ENCODE measurements around the gene MKLN1.
"Not testable (repeated sequence)": the region's sequence is repeated elsewhere in the genome, so short reads cannot be mapped to it uniquely, and the experiment has no call there.

The MKLN1 gene

DNA sequence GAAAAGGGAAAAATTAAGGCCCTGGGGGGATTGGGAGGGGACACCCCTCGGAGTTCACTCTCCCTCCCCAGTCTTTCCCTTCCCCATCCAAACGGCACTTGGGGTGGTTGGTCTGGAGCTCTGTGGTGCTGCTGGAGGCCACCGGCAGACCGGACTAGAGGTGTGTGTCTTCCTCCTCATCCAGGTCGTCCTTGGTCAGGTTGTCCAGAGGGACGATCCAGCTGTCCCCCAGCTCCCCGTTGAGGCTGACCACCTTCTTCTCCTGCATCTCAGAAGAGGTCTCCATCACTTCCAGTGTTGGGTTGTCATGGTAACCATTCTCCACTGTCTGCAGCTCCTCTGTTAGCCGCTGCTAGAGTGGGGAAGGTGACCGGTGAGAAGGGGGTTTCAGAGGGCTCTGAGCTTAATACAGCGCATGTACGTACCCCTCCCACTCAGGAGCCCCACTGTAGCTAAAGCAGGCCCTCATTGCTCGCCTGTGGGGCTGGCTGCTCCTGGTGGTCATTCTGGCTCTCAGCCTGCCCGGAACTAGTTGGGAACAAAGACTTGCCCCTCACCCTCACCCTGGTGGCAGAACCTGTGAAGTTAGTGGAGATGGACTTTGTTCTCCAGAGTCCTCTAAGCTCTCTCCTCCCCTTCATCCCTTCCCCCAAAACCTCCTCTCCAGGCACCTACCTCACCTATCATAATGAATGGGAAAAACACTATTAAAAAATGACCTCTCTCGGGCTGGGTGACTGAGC is 176.7 kb downstream of the MKLN1 start:
- no peak for DNase-seq

DNA sequence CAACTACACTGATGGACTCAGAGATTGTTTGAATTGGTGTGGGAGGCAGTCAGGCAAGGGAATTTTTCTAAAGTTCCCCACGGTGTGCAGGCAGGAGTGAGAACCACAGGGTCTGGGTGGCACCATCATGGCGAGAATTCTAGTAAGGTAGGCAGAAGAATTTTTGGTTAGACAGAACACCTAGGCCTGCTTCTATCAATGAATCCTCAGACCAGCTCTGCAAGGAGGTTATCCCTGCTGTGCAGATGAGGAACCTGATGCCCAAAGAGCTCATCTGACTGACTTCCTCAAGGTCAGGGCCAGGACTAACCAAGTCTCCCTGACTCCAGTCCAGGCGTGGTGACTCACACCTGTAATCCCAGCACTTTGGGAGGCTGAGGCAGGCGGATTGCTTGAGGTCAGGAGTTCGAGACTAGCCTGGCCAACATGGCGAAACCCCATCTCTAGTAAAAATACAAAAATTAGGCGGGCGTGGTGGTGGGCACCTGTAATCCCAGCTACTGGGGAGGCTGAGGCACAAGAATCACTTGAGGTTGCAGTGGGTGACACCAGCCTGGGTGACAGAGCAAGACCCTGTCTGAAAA is 177.5 kb downstream of the MKLN1 start:
- not testable (repeated sequence) for DNase-seq

DNA sequence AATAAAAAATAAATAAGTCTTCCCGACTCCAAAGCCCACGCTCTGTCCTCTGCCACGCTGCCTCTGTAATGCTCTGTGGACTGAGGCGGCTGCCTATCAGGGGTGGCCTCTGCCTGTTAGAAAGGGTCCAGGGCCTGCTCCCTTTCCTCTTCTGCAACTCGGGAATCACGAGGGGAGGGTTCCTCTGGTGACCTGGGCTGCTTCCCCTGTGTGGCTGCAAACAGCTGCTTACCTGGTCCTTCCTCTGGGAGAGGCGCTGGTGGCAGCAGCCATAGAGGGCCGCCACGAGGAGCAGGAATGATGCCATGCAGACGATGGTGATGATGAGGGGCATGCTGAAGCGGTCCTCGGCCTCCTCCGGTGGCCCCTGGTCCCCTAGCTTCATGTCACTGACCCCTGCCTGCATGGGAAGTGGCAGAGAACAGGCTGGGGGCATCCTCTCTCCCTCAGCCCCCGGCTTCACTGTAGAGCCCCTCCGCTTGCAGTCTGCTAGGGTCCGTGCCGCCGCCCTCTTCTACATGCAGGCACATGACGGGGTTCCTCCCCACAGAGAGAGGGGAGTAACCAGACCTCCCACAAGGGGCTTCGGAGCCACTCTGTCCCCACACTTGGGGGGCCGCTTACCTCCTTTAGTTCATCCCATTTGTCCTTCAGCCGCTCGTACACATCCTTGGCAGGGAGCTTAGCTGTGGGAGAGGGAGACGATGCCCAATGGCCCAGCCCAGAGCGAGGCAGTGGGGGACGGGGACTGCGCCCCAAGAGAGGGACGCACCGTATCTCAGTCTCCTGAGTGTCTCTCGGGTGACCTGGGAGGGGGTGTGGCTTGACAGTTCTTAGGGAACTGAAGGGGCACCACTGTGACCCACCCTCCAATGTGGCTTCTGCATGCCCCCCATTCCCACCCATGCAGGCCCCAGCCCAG is 178.2 kb downstream of the MKLN1 start:
- no peak for DNase-seq

DNA sequence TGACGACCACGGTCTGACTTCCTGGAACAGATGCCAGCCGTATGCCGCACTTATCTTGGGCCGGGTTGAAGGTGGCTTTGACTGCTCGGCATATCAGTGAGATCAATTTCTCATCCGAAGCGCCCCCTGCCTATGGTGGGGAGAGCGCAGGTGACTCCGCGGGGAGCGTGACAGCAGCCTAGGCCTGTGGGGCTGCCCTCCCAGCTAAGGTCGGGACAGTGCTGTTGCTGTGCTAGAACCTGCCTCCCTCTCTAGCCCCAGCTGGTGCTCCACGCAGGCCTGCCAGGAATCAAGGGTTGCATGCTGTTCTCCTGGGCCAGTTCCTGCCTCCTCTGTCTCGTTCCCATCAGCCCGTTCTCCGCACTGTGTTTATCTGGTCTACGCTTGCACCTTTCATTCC is 178.9 kb downstream of the MKLN1 start:
- no peak for DNase-seq

DNA sequence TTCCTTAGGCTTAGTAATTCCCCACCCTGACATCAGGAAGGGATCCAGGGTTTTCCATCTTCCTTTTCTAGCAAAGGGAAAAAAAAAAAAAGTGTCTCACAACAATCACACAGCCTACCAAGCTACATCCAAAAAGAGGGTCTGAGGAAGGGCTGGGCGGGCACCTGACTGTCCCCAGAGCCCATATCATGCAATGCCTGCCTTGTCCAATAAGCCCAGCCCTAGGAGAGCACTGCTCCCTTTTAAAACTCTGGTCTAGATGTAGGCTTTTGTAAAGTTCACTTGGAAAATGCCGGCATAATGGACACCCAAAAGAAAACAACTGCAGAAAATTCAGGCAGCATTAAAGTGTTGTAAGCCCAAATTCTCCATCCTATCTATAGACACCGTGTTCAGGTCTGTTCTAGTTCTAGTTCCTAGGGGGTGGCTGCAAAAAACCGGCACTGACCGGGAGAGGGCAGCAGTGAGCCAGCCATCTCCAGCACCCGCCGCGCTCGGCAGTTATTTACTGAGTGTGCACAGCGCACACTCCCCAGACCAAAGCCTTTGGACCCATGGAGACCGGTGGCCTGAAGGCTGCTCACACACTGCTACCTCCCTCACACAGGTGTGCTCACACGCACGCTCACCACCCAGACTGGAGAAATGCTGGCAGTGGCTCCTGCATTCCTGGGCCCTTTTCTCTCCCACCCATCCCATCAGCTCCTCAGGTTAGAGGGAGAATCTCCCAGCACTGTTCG is 180.1 kb downstream of the MKLN1 start:
- peak; percentile 77 for DNase-seq

DNA sequence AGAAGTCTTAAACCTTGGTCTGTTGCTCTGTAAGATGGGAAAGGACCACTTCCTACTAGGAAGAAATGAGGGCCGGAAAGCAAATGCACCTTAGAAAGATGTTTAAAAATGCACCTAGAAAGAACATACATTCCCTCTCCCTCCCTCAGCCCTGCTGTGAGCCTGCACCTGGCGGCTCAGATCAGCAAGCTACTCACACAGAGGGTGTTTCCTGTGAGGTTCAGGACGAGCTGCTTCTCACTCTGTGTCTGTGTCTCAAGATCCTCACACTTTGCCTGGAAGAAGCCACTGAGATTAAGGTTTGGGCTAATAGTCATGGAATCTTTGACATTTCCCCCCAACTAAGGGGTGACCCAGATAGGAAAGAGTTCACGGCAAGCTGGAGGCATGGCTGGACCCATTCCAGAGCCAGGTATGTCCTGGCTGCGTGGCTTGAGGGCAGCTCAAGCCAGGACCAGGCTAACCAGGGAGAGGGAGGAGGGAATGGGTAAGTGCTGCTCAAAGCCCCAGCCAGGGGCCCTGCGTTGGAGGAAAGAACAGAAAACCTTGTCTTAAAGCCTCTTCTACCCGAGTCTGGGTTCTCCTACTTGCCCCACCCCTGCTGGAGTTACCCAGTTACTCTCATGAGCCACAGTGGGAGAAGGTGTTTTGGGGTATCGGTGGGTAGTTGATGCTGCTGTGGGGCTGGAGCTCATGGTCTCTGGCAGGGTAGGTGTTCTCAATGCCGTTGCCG is 181.2 kb downstream of the MKLN1 start:
- no peak for DNase-seq

DNA sequence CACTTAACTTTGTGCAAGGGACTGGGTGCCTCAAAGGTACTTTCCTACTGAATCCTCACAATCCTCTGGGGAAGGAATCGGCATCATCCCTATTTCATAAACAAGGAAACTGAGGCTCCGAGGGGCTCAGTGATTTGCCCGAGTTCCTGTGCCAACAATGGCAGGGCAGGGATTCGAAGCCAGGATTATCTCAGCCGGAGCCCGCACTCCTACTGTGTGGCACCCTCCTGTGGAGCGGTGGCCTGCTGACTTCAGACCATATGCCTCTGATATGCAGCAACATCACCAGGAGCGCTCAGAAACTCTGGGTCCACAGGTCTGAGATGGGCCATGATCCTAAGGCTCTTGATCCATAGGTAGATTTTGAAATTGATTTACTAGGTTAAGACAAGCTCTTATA is 182.1 kb downstream of the MKLN1 start:
- DNase-seq: no peak

DNA sequence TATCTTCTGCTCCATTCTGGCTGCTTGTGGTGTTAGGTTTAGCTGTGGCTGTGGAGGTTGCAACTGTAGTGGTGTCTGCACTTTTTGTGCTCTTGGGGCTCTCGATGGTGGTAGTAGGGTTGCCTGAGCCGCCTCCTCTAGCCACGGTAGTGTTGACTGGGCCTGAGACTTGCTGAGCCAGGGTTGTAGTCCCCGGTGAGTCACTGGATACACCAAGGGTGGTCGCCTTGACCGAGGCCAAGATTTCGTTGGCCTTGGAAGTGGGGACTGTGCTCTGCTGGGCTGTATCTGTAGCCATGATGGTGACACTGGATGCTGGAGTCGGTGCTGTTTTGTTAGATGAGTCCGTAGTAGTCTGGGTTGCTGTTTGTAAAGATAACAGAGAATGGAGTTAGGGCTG is 183.4 kb downstream of the MKLN1 start:
- DNase-seq: no peak

DNA sequence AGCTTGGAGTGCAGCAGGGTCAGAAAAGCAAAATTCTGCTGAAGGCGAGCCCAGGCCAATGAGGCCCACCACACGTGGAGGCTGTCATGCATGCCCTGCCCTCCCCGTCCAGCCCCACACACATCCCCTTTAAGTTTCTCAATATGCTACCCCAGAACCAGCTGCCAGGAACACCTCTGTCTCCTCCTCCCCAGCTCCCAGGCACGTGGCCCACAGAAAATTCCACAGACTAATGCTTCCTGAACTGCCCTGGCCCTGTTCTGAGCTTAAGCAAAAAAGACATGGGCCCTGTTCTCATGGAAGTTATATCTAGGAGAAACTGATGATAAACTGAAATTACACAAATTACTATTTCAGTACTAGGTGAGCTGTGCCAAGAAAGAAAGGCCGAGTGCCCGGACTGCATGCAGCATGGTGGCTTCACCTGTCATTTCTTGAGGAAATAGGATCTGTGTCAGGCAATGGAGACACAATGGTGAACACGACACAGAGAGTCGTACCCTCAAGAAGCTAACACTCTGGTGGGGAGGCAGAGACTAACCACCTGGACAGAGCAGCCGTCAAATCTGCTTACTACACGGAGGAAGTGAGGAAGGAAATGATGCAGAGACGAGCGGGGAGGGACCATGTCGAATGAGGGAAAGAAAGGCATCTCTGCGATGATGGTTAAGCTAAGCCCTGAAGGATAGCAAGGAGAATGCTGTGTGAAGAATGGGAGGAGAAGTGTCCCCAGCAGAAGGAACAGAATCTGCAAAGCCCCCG is 184.3 kb downstream of the MKLN1 start:
- DNase-seq: no peak

DNA sequence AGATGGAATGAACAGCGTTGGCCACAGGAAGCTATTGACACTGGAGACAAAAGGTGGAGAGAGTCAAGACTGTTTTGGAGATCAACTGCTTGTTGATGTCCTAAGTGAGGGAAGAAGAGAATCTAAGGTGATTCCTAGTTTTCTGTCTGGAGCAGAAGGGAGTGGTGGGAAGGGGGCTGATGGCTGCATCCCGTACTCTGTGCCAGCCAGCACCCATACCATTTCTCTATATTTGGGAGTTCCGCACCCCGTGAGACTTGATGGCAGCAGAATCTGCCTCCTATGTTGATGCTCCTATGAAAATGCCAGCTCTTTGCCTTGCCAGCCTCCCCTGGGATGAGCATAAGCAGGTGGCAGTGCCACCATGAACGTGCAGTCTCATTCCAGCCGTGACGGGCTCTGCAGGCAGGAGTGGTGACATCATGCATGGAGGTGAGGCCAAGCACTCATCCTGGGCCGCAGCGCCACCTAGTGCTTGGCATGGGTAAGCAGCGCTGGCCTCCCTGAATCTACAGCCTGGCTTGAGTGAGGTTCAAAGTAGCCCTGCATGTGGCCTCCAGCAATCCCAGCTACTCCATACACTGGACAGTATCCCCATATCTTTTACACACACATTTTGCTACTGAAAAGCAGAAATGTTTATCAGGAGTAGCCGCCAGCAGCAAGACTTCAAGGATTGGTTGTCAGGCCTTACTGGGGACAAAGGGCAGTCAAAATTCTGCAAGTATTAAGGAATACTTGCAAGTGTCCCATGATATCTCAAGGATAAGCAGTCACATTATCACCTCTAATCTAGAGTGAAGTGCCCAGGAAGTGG is 185.8 kb downstream of the MKLN1 start:
- peak; percentile 71 for DNase-seq

DNA sequence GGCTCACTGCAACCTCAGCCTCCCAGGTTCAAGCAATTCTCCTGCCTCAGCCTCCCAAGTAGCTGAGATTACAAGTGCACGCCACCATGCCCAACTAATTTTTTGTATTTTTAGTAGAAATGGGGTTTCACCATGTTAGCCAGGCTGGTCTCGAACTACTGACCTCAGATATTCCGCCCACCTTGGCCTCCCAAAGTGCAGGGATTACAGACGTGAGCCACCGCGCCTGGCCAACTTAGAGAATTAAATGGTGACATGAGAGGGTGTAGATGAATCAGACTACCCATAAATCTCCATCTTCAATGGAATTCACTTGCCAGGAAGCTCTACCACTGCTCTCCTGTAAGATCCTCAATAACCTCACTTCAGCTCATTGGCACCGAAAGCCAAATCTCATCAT is 187.8 kb downstream of the MKLN1 start:
- not testable (repeated sequence) for DNase-seq

DNA sequence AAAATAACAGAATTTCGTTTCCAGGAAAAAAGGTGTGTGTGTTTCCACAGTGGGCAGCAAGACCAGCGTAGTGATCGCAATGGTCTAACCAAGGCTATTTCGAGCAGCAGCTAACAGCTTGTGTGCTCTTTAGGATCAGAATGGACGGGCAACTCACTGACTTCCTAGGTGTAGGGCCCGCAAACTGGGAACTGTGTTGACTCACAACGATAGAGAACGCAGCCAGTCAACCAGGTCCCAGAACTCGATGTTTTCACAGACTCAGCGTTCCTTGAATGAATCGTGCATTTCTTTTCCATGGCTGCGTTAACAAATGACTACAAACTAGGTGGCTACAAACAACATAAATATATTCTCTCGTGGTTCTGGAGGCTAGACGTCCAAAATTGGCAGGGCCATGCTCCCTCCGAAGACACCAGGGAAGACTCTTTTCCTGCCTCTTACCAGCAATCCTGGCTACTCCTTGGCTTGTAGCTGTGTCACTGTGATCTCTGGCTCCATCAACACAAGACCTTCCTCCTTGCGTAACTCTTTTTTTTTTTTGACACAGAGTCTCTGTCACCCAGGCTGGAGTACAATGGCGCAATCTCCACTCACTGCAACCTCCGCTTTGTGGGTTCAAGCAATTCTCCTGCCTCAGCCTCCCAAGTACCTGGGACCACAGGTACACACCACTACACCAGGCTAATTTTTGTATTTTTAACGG is 189.7 kb downstream of the MKLN1 start:
- no peak for DNase-seq

DNA sequence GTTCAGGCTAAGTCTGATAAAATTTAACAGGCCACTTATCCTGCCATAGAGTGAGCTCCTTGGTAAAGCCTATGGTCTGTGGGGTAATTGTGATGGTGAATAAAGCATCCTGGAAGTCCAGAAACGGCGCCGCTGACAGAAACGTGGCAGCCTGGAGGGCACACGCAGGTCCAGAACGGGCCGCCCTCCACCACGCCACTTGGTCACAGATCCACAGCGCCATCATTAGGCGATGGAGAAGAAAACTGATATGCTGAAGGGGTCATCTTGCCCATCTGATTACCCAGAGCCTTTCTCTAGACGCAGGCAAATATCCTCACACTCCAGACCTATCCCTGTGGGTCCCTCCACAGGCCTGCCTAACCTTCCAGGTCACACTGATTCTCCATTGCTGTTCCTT is 190.9 kb downstream of the MKLN1 start:
- no peak for DNase-seq

DNA sequence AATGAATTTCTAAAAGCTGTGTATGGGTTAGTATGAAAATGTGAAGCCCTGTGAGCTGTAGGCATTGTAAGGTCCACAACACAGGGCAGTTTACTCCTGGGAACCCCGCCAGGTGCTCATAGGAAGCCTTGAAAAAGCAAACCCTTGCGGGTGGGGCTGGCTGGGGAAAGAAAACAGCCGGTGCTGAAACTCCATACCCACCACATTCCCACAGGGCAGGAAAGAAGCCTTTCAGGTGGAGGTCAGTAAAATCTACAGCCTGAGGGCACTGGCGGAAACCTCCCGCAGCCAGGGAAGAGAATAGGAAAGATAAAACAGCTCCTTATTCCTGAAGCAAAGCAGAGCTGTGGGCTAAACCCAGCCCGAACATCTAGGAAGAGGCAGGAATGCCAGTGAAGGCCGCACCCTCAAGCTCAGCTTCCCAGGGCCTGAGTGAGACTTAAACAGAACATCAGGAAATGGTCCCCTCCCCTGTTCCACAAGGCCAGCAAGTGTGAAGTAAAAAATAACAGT is 194.0 kb downstream of the MKLN1 start:
- no peak for DNase-seq

DNA sequence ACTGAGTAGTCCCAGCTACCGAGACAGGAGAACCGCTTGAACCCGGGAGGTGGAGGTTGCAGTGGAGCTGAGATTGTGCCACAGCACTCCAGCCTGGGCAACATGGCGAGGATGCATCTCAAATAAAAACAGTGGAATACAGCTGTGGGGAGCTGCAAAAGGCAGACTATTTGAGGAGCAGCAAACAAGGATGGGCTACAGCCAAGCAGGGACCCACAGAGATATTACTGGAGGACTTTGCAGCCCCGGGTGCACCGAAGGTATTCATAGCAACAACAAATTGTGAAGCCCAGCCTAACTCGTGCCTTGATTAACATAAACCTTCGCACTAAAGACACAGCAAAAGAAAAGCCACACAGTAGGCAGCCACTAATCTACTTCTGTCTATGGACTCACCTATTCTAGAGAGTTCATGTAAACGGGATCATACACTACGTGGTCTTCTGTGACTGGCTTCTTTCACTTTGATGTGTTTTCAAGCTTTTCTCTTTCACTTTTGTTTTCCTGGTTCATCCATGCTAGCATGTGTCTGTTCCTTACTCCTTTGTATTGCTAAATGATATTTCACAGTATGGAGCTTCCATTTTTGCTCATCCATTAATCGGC is 194.8 kb downstream of the MKLN1 start:
- peak; percentile 25 for DNase-seq

DNA sequence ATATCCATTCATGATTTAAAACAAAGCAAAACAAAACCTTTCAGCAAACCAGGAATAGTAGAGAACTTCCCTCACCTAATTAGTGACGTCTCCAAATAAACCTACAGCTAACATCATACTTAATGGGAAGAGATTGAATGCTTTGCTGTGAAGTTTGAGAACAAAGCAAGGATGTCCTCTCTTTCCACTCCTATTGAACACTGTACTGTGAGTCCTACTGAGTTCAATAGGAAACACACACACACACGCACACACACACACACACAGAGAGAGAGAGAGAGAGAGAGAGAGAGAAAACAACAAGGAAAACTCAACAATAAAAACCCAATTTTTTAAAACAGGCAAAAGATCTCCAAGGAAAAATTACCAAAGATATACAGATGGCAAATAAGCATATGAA is 196.4 kb downstream of the MKLN1 start:
- no peak for DNase-seq

DNA sequence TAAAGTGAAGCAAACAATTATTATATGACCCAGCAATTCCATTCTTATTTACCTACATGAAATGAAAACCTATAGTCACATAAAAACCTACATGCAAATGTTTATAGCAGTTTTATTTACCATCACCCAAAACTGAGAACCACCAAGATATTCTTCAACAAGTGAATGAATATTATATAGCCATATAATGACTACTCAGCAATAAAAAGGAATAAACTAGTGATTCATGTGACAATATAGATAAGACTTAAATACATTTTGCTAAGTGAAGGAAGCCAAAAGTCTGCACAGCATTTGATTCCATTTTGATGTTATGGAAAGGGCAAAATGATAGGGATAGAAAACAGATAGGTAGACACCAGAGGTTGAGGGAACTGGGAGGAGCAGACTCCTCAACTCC is 197.0 kb downstream of the MKLN1 start:
- DNase-seq: no peak

DNA sequence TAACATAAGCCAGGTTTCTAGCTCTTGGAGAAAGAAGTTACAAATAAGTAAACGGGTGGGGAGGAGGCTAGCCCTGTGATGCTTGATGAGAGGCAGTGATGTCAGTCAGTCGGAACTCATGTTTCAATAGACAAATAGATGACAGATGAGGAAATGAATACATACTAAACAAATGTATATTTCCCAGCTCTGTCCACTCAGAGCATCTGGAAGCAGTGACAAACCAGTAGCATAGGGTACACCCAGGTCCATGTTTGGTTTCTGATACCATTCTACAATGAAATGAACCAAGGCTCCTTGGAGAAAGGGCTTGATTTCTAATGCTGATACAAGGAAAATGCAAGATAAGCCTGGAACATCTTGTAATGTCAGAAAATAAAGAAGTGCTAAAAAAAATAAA is 198.1 kb downstream of the MKLN1 start:
- no peak for DNase-seq

DNA sequence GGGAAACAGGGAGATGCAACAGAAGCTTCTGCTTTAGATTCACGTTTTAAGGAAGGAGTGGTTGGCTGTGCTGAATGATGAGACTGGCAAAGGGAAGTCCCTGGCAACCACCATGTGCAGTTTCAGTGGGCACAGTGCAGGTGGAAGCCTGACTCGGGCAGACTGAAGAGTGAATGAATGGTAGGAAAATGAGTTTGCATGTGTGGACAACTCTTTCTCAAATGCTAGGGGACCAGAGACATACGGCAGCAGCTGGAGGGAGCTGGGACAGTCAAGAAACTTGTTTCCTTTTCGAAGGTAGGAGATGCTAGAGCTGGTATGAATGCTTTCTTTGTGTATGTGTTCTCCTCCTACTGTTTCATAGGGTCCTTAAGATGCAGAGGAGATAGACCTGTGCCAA is 199.8 kb downstream of the MKLN1 start:
- no peak for DNase-seq
